Measurements from ENCODE around the gene LFNG.

Gene LFNG

DNA sequence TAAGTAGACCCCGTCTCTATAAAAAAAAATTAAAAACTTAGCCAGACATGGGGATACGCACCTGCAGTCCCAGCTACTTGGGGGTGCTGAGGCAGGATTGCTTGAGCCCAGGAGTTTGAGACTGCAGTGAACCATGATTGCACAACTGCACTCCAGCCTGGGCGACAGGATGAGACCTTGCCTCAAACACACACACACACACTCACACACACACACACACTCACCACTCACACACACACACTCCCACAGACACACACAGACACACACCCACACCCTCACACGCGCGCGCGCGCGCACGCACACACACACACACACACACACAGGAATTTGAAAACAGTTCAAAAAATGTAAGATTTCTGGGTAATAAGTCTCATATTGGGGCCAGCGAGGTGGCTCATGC, 34.7 kb upstream of the LFNG start:
- DNase-seq: no peak

- no peak for DNase-seq
Measured at GRCh38 chr7:2487586-2488271, 31.8 kb upstream of the LFNG start.

DNA sequence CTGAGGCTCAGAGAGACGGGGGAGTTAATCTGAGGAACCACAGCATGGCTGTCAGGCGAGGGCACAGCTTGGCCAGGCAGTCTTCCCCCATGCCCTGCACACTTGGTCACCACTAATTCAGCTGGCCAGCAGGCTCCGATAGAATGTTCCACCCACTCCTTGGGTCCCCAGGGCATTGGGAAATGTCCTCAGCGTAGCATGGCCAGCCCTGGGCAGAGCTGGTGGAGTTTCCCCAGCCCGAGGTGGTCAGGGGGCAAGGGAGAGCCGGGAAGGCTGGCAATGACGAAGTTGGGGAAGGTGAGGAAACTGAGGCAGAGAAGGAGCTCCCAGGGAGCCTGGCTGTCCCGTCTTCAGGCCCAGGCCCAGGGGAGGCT, 31.3 kb upstream of the LFNG start:
- DNase-seq: no peak

GRCh38 chr7:2488681-2489080, 30.9 kb upstream of the LFNG start:
- DNase-seq: no peak

- no peak for DNase-seq
Measured at GRCh38 chr7:2490181-2490651, 29.4 kb upstream of the LFNG start.

DNA sequence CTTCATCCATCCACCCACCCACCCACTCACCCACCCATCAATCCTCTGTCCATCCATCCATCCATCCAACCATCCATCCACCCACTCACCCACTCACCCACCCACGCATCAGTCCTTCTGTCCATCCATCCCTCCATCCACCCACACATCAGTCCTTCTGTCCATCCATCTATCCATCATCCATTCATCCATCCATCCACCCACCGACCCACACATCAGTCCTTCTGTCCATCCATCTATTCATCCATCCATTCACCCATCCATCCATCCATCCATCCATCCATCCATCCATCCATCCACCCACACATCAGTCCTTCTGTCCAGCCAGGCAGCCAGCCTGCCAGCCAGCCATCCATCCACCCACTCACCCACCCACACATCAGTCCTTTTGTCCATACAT, 27.5 kb upstream of the LFNG start:
- DNase-seq: no peak

- DNase-seq: no peak
Measured at GRCh38 chr7:2493205-2494164, 26.1 kb upstream of the LFNG start.

DNA sequence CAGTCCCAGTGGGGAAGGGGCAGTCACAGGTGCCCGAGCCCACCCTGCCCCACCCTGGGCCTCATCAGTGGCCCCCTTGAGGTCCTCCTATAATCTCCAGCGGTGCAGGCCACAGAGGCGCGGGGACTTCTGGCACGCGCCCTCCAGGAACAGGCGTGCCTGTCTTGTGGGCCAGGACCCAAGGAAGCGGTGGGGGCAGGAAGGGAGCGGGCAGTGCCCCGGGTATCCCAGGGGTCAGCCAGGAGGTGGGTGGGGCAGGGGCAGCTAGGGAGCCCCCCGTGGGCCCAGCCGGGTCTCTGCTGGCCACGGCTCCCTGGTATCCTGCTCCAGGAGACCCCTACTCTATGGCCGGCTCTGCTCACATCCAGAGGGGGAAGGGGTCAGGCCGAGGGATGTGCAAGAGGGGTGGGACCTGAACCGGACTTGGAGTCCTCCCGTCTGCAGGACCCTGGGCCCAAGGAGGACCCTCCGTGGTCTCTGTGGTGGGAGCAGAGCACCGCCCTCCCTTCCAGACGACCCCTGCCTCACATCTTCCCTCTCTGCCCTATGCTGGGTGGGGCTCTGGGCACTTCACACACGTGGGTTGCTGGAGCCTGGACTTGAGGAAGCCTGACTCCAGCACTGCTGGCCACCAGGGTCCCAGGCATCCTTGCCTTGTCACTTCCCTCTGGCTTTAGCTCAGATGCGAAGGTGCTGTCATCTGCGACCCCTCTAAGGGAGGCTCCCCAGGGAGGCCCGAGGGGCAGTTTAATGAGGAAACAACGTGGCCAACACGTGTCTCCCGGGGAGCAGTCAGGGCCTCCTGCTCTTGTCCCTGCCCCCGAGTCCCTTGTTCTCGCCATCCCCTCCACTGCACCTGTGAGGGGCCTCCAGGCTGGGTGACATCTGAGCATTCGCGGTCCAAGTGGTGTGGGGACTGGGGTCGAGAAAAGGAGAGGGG, 25.1 kb upstream of the LFNG start:
- DNase-seq: no peak

GRCh38 chr7:2495418-2496299, 23.9 kb upstream of the LFNG start:
- no peak for DNase-seq

GRCh38 chr7:2496375-2496774, 23.2 kb upstream of the LFNG start:
- DNase-seq: no peak

- DNase-seq: no peak
Measured at GRCh38 chr7:2497065-2497464, 22.5 kb upstream of the LFNG start.

- no peak for DNase-seq
Measured at GRCh38 chr7:2497500-2498336, 21.9 kb upstream of the LFNG start.

GRCh38 chr7:2498708-2499107, 20.9 kb upstream of the LFNG start:
- no peak for DNase-seq

- DNase-seq: no peak
Measured at GRCh38 chr7:2499181-2499580, 20.4 kb upstream of the LFNG start.

DNA sequence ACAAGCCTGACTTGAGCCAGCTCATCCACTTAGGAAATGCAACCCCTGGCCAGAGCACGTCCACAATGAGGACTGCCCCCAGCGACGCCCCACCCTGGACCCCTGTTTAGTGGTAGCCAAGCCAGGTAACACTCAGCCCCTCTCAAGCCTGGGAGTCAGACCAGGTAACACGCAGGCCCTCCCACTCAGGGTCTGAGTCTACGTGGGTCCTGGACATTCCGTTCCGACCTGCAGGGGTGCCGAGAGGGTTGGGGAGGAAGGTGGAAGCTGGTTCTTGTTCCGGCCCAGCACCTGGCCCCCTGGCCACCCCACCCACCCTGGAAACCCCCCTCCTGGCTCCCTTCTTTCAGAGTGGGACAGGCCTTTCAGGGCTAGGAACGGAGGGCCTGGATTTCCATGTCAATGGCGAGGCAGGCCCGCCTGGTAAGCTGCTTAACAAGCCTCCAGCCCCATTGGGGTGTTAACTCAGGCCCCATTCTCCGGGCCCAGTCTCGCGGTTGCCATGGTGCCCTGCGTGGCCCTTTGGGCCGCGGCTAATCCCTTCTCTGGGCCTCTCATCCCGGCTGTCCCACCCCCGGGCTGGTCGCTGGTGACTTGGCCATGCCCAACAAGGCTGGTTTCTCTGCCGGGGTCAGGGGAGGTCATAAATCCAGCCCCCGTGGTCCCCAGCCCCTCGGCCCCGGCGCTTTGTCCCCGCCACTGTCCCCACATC, 19.7 kb upstream of the LFNG start:
- DNase-seq: no peak

DNA sequence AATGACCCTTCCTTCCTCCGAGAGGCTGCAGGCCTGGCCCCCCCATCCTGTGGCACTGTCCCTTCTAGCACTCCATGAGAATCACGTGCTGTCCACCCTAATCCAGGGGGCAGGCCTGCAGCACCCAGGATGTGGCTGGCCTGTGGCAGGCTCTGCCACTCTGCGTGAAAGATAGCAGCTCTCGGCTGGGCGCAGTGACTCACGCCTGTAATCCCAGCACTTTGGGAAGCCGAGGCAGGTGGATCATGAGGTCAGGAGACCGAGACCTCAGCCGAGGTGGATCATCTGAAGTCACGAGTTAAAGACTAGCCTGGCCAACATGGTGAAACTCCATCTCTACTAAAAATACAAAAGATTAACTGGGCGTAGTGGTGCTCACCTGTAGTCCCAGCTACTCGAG, 18.9 kb upstream of the LFNG start:
- DNase-seq: no peak

DNA sequence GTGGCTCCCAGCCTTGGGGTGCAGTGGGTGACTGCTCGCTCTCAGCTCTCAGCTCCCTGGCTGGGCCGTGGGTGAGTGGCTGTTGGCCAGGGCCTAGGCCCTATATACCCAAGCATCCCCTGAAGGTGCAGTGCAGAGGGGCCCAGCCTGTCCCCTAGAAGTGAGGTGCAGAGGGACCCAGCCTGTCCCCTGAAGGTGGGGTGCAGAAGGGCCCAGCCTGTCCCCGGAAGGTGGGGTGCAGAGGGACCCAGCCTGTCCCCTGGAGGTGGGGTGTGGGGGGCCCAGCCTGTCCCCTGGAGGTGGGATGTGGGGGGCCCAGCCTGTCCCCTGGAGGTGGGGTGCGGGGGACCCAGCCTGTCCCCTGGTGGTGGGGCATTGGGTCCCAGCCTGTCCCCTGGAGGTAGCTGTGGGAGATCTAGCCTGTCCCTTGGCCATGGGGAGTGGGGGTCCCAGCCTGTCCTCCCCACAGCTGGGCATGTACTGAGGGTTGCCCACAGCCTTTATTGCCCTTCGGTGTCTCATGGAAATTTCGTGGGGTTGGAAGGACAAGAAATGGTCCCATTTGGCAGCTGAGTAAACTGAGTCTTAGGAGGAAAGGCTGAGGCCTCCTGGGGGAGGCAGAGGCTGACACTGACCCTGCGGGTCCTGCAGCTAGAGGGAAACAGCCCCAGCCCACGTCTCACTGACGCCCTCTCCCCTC, 17.5 kb upstream of the LFNG start:
- DNase-seq: no peak

DNA sequence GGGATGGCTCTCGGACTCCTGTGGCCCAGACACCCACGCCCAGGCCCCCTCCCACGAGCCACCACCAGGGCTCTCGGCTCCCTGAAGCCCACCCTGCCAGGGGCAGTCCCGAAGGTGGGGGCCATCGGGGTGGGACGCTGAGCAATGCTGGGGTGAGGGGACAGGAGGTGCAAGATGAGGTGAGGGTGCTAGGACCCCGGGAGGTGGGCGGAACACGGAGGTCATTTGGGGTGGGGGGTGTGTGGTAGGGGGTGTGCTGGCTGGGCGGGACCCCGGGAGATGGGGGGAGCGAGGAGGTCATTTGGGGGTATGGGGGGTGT, 17.0 kb upstream of the LFNG start:
- no peak for DNase-seq

- no peak for DNase-seq
Measured at GRCh38 chr7:2503056-2503941, 16.3 kb upstream of the LFNG start.

Data from stimulated activated CD4-positive, alpha-beta T cell treated with anti-CD3 and anti-CD28 coated beads, Interleukin-2, amount 100 ng/mL, for 24 hours (primary cell).